HG03565 (cell line): ENCODE measurements around the gene PLEKHA1.

Experiments used
- ATAC-seq: cut with Tn5 transposase; IDR thresholded peaks from one replicate; pipeline ENCODE4 v1.9.1; 2021; ENCODE audit warnings: mild to moderate bottlenecking, moderate library complexity; ENCODE audit not compliant: unreplicated experiment

PLEKHA1 gene

DNA sequence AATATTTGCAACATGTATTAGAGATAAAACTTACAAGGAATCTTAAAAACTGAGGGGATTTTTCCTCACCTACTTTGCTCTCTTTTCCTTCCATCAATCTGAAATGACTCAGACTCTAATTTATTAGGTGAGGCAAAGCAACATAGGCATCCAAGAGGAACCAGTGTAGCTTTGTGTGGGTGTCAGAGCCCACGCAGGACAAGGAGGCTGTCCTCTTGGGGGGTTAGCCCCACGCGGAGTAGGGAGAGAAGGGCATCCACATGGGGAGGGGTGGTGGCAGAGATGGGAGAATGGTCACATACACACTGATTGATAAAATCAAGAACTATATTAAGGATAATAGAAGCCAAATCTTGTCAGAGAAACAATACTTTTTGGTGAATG lies 46.1 kb downstream of the PLEKHA1 start:
- no peak for ATAC-seq

DNA sequence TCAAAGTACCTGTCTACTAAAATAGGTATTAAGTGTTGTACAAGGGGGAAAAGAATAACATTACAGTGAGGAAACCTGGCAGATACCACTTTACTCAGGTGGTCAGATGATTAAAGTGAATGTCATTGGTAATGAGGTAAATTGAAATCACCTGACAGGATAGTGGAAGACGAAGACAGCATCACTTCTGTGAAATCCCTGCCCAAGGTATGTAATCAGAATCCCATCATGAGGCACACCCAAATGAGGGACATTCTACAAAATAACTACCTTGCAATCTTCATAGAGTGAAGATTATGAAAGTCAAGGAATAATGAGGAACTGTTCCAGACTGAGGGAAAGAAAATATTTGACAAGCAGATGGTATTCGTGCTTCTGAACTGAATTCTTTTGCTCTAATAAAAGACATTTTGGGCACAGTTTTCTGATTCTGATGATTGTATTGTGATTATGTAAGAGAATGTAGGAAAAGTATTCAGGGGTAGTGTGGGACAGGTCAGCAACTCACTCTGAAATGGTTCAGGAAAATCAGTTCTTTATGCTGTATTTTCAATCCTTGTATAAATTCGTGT lies 46.6 kb downstream of the PLEKHA1 start:
- no peak for ATAC-seq

DNA sequence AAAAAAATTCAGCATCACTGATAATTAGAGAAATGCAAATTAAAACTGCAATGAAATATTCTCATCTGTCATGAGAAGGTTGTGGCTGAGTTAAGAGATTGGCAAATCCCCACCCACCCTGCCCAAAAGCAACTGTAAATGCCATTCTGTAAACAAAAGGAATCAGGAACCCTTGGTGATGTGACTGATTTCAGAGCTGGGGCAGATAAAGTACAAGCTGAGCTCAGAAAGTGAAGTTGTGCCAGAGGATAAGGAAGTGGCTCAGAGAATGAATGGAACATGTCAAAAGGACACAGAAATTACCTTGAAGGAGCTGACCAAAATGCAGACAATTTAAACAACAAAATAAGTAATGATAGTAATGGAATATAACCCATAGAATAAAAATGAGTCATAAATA lies 47.2 kb downstream of the PLEKHA1 start:
- ATAC-seq: no peak

DNA sequence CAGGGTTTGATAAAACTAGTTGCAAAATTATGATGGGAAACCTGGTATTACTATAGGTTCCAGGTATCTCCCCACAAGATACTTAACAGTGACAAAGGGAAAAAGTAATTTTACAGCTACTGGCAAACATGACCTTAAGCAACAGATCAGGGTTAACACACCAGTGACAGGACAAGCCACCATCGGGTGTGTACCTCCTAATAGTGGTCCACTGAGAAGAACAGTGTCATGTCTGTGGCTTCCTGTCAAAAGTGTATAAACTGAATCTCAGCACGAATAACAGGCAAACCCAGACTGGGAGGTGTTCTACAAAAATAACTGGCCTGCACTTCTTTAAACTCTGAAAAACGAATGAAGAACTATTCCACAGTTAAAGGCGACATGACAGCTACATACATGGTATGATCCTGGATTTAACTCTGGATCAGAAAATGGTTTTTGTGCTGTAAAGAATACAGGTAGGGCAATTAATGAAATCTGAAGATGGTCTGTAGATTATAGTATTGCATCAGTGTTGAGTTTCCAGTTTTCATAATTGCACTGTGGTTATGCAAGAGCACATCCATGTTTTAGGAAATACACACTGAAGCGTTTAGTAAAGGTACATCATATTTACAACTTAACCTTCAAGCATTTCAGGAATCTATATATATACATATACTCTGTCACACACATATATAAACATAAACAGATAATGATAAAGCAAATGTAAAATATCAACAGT lies 47.9 kb downstream of the PLEKHA1 start:
- no peak for ATAC-seq

DNA sequence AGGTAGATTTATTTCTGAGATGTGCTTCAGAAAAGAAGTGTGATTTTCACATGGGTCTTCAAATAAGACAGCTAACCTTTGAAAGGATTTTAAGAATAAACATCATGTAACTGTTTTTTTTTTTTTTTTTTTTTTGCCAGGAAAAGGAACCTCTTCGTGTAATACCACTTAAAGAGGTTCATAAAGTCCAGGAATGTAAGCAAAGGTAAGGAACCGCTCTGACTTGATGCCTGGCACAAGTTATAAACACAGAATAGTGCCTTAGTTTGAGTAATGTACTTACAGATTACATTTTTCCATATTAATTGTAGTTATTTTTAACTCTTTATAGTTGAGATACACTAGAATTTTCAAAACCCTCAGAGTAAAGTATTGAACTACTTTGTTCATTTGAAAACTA lies 49.6 kb downstream of the PLEKHA1 start:
- ATAC-seq: no peak

DNA sequence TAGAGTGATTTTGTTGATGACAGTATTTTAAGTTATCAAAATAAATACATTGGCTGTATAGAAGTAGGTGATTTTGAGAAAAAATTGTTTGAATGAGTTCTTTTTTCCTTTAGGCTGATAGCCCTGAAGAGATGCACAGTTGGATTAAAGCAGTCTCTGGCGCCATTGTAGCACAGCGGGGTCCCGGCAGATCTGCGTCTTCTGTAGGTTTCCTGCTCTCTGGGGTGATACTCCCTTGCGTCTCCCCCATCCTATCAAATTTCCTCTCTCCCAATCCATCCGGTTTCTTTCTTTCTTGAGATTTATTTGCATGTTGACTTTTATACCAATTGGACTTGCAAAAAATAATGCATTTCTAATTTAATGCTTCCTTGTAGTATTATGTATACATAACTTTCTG lies 52.3 kb downstream of the PLEKHA1 start:
- ATAC-seq: no peak

DNA sequence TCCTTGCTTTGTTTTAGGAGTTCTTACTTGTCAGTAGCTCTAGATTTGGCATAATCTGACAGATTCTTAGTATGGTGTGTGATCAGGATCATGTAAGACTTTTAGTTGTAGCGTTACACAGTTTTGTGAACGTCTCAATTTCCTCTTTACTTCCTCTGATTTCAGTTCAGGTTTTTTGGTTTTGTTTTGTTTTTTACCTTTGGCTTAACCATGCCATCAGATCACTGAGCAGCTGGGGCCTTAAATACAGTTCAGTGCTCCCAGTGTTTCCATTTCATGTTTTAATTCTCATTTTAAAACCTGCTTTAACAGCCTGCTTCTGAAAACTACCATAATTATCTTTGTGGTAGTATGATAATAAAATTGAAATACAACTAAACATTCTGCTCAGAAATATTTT lies 52.8 kb downstream of the PLEKHA1 start:
- ATAC-seq: no peak

DNA sequence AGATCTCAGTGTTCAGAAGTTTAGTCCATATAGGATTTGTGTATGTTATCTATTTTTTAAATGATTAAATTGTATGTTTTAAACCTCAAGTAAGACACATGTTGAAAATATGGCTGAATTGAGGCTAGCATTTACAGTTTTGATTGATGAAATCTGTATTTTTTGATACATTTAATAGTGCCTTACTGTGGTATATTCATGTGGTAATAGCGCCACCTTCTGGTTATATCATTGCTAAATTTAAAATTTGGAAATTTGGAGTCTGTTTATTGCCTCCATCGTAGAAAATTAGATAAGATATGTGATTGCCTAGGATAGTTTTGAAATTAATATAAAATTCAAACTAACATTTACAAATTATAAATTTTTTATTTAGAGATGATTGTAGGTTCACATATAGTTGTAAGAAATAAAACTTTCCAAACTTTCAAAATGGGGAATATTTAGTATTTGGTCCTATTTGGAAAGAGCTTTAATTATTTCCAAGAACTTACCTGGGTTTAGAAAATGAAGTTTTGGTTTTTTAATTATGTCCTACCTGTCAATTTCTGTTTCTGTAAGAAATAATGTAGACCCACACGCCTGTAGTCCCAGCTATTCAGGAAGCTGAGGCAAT lies 60.8 kb downstream of the PLEKHA1 start:
- no peak for ATAC-seq

DNA sequence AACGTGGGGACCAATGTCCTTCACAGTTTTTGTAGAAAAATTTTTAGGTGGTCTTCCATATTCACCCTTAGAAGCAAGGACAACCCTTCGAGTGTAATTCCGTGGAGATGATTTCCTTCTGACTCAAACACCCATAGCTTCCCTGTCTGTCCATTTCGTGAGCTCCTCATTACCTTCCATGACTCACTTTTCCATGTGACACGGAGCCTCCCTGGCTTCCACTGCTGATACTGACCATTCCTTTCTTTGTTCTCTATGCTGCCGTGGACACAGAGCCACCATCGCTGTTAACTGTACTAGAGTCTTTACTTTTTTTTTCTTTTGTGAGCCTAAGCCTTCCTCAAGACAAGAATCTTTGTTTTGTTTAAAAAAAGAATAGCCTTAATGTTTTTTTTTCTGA lies 67.5 kb downstream of the PLEKHA1 start:
- ATAC-seq: no peak

DNA sequence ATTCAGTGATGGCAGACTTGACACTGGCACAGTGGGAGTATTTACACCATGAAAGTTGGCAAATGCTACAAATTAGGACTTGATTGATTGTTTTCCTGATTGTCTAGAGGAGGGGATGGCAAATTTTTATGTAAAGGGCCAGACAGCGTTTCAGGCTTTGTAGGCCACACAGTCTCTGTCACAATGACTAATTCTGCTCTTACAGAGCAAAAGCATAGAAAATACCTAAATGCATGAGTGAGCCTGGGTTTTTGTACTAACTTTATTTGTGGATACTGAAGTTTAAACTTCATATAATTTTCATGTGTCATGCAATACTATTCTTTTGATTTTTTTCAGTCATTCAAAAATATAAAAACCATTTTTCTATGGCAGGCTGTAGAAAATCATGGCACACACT lies 71.0 kb downstream of the PLEKHA1 start:
- no peak for ATAC-seq

DNA sequence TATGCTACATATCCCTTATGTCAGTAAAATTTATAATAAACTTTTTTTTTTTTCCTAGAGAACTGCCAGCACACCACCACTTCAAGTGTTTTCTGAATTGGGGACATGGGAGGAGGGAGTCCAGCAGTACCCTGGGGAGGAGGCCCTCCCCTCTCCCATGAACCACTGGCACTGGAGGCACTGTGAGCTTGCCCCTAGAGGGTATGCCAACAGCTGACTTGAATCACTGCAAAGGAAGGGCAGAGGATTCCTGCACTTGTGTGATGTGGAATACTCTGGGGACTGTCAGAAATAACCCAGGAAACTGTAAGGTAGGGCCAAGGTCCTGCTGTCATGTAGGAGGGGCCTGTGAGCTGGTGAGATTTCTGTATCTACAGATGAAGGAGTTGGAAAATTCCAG lies 71.4 kb downstream of the PLEKHA1 start:
- ATAC-seq: no peak

DNA sequence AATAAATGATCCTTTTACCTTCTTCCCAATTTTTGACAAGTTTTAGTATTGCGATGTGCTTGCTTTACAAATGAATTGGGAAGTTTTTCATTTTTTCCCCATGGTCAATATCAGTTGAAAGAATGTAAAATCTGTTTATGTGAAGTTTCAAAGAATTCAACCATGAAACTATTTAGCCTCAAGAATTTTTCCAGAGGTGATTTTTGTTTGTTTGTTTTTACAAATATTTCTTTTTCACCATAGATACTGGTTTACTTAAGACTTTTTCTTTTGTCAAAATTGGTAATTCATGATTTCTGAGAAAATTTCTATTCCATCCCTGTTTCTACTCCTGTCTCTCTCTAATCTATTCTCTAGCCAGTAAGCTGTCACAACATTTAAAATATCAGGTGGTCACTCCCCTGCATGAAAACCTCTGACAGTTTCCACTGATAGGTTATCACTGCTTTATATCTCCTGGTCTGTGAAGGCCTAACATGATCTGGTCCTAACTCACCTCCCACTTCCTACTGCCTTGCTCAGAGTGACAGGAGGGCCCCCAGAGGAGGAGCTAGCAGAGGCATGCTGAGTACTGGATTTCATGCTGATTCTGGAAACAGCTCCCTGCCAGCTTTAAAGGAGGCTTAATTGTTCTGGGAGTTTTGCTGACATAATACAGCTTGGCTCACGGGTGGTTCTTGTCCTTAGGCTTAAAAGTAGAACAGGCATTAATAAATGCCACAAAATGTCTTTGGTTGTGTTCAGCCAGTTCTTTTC lies 72.3 kb downstream of the PLEKHA1 start:
- ATAC-seq: no peak

DNA sequence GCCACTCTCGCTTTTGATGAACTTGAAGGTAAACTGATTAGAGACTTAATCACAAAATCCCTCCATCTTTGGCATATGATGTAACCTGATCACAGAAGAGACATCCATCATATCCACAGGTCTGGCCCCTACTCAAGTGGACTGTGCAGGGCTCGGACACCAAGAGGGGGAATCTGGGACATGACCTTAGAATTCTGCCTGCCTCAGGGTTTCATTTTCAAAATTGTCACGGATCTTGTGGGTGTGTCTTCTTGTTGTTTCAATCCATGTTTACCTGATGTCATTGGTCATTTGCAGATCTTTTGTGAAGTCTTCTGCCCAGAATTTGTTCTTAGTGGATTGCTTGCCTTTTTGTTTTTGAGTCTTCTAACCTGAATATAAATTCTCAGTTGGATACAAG lies 74.1 kb downstream of the PLEKHA1 start:
- no peak for ATAC-seq

DNA sequence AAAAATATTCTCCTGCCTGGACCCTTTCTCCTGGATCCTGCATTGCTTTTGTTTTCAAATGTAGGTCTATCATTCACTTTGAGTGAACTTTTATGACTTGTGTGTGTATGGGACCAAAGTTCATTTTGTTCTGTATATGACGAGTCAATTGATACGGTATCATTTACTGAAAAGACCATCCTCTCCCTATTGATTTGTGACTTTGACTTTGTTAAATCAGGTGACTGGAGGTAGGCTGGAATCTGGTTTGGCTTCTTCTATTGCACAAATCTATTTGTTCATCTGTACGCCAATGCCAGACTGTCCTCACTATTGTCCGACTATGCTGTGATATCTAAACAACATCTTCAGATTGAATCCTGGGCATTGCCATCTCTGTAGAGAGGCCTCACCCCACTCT lies 74.6 kb downstream of the PLEKHA1 start:
- no peak for ATAC-seq

DNA sequence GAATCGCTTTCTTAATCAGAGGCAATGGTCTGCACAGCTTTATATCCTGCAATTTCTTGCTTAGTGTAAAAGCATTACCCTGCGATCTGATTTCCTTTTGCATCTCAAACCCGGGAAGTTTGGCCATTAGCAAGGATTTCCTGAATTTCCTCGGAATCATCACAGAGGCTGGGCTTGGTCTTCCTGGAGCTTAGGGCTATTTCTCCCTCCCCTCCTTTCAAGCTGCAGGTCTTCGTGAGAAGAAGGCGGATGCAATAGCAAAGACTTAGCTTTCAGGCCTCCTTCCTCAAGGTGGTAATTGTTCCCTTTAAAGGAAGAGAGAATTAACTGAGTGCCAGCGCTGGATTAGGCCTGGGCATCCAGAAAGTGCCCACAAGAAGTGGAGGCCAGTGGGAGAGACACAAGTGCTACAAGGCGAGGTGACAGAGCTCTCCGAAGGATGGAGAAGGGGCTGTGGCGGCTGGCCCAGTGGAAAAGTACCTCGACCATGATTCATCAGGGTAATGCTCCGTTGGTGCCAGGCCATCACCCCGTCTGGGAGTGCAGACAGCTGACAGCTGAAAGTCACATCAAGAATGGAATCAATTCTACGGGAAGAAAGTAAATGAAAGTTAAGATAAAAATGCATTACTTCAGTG lies 76.0 kb downstream of the PLEKHA1 start:
- ATAC-seq: no peak

DNA sequence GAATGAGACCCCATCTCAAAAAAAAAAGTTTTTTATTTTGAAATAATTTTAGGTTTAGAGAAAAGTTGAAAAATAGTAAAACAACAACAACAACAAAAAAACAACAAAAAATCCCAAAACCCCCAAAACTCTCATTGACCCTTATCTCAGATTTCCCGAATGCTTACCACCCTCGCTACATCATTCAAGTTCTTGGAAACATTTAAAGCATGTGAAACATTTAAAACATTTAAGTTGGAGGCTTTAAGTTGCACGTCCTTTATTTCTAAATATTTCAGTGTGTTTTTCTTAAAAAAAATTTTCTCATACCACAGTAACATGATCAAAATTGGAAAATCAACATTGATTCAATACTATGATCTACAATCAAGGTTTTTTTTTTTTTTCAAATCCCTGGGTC lies 79.6 kb downstream of the PLEKHA1 start:
- ATAC-seq: no peak

DNA sequence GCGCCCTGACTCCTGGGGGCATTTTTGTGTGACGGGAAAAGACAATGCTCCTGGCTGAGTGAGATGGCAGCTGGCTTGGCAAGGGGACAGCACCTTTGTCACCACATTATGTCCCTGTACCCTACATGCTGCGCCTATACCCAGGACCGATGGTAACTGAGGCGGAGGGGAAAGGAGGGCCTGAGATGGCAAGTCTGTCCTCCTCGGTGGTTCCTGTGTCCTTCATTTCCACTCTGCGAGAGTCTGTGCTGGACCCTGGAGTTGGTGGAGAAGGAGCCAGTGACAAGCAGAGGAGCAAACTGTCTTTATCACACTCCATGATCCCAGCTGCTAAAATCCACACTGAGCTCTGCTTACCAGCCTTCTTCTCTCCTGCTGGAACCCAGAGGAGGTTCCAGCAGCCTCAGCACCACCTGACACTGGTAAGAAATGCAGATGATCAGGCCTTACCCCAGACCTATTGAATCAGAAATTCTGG lies 80.1 kb downstream of the PLEKHA1 start, which contains the start of gene ARMS2:
Gene ARMS2, plus strand, starts transcription at position 51 of the 478 bp plus-strand sequence. Its CDS starts 75 bp downstream, at position 126.
- no peak for ATAC-seq

DNA sequence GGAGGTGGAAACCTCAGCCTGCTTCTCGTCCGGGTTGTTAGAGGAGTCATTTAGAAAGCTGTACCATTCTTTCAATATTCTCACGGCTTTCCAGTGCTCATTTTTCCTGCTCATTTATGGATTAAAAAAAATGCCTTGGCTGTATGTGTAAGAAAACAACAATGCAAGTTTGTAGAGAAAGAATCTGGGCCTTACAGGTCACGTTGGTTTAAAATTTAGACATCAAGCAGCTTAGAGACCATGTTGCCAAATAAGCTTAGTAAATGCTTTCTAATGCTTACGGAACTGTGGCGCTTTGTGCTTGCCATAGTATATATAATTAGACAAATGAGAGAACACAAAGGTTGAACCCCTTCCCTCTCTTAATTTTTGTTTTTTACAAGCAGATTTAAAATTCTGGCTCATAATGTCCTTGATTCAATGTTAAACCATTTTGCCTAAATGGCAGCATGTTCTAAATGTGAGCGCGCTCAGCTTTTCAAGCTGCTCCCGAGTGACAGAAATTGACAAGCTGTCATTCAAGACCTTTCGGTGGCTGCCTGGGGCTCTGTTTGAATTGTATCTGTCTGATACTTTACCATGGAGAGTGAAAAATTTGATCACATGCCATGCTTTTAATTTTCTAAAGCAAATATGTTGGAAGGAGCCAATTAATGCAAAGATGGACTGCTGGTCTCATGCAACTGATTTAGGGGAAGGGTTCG lies 81.0 kb downstream of the PLEKHA1 start:
- no peak for ATAC-seq

DNA sequence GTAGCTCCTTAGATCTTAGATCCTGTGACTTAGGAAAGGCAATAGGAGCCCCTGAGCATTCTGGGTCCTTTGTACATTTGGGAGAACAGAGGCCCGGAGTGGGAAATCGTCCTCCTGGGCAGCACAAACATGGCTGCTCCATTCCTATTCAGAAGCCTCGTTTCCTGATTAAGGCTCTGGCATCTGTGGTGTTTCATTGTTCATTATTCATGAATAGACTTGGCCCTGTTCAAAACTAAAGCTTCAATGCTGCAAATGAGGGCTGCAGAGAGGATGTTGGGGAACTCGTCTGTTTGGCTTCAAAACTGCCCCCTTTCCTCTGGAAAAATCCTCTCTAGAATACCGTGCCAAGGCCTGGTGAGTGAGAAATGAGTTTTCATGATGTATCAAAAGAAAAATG lies 83.4 kb downstream of the PLEKHA1 start:
- no peak for ATAC-seq

DNA sequence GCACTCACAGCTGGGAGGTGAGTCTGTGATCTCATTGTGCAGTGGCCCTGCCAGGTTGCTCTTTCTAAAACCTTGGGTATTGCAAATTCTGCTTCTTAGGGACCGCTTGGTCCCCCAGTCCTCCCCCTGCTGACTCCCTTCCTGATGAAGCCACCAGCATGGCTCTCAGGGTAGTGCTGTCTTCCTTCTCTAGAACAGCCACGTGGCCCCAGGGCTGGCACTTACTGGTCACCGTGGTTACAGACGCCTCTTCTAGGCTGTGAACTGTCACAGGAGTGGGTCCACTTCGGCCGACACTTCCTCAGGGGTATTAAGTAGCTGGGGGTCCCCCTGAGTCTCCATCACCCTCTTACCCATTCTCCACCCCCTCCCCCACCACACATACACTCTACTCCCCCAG lies 84.2 kb downstream of the PLEKHA1 start:
- ATAC-seq: no peak
